ENCODE data around the gene COG1.

GRCh38 chr17:73205459-73205961 is 12.7 kb downstream of the COG1 start:
- TF ChIP-seq CTCF (IDR thresholded peaks at IDR 0.05) (no peak), POLR2A (IDR thresholded peaks at IDR 0.05) (no peak), POLR2AphosphoS5 (IDR thresholded peaks at IDR 0.05) (no peak), EP300 (IDR thresholded peaks at IDR 0.05) (no peak)

All from sigmoid colon (tissue), 4 donors.